Peyer's patch (tissue), 4 donors: Measurements from ENCODE around the gene CFAP97D1.

ENCODE experiments used
- CTCF ChIP-seq, 6 experiments: fragments of 450-650 bp in 4 of 6; fragments of 200-600 bp in 2 of 6; sonication (generic) in 1 of 6; IDR thresholded peaks; one replicate each; pipeline ENCODE4 v1.5.1; 2017 to 2019; ENCODE audit warnings: antibody characterized with exemption in 6 of 6, mild to moderate bottlenecking in 3 of 6, moderate library complexity in 1 of 6
- POLR2A ChIP-seq, 2 donors: fragments of 450-650 bp; IDR thresholded peaks; one replicate each; pipeline ENCODE4 v1.5.1; 2017; ENCODE audit warnings: antibody characterized with exemption in 2 of 2, mild to moderate bottlenecking in 2 of 2, moderate library complexity in 2 of 2

- no peak for TF ChIP-seq CTCF (IDR thresholded peaks at IDR 0.05)
- no peak for TF ChIP-seq POLR2A (IDR thresholded peaks at IDR 0.05)
These were observed 52.1 kb downstream of the CFAP97D1 start for GRCh38 chr17:43832168-43832975.
